Measurements from ENCODE around the gene LANCL2.

LANCL2 gene

GRCh38 chr7:55427342-55427741, 62.2 kb downstream of the LANCL2 start:
- no peak for DNase-seq (ENCODE audit: low read depth)
- TF ChIP-seq, protein P1, sequence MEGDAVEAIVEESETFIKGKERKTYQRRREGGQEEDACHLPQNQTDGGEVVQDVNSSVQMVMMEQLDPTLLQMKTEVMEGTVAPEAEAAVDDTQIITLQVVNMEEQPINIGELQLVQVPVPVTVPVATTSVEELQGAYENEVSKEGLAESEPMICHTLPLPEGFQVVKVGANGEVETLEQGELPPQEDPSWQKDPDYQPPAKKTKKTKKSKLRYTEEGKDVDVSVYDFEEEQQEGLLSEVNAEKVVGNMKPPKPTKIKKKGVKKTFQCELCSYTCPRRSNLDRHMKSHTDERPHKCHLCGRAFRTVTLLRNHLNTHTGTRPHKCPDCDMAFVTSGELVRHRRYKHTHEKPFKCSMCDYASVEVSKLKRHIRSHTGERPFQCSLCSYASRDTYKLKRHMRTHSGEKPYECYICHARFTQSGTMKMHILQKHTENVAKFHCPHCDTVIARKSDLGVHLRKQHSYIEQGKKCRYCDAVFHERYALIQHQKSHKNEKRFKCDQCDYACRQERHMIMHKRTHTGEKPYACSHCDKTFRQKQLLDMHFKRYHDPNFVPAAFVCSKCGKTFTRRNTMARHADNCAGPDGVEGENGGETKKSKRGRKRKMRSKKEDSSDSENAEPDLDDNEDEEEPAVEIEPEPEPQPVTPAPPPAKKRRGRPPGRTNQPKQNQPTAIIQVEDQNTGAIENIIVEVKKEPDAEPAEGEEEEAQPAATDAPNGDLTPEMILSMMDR (IDR thresholded peaks at IDR 0.05; ENCODE audit: control insufficient read depth, extremely low read depth, insufficient read depth) = no peak
- no peak overlapping the region for H3K4me3 ChIP-seq (ENCODE audit: low read depth, low read length)

DNA sequence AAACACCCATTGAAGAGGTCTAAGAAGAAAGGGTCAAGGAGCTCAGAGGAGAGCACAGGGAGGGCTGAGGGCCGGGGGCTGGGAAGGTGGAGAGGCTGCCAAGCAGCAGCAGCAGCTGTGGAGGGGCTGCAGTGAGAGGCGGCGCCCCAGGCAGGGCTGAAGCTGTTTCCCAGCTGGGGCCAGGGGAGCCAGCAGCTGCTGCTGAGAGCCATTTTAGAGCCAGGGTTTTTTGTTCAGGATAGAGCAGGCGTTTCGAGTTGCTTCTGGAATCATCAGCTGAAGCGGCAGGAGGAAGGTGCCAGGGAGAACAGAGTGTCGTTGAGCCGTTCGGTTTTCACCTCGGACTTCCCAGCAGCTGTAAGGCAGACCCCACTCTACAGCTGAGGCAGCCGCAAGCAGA, 62.7 kb downstream of the LANCL2 start:
- no peak overlapping the region for H3K4me3 ChIP-seq (ENCODE audit: low read depth, low read length)
- DNase-seq (ENCODE audit: low read depth) = no peak
- TF ChIP-seq, protein P1 (IDR thresholded peaks at IDR 0.05; ENCODE audit: control insufficient read depth, extremely low read depth, insufficient read depth) = no peak

DNA sequence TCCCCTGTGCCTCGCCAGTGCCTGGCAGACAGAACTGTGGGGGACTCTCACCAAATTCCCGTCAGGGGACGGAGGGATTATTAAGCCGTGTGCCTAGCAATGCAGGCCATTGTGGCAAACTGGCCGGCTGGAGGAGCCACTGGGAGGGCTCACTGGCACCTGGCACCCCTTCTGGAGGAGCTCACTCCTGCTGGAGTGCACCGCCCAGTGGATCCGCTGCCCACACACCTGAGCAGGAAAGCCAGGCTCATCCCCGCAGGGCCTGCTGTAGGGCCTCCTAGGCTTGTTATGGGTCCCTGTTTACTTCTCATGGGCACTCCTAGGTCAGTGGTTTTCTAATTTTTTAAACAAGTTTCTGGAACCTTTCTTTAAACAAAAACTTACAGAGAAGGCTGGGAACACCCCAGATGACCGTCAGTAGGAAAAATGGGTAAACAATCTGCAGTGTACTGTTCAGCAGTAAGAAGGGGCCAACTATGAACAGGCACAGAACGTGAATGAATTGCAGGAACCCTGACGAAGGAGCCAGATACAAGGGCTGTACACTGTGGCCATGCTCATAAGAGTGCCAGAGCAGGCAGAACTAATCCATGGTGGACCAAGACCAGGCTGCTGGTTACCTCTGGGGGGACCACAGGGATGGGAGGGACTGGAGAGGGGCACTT, 64.8 kb downstream of the LANCL2 start:
- TF ChIP-seq, protein P1 (IDR thresholded peaks at IDR 0.05; ENCODE audit: control insufficient read depth, extremely low read depth, insufficient read depth) = no peak
- no peak overlapping the region for H3K4me3 ChIP-seq (ENCODE audit: low read depth, low read length)
- no peak for DNase-seq (ENCODE audit: low read depth)

DNA sequence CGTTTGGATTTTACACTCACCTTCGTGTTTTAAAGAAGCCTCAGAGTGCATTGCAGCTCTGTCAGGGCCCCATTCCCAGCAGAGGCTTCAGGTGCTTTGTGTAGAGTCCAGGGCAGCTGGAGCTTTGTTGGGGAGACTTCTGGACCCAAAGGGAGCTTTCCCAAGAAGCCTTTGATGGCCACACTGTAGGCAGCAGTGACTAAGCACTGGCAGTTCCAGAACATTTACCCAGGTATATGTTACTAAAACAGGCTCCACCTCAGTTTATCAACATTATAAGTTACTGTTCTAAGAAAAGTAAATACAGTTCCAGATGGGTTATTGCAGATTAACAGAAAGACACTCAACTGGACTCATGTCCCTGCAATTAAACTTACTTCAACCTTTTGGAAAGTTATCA, 66.8 kb downstream of the LANCL2 start:
- TF ChIP-seq, protein P1 (IDR thresholded peaks at IDR 0.05; ENCODE audit: control insufficient read depth, extremely low read depth, insufficient read depth) = no peak
- peak; percentile 79 for DNase-seq (ENCODE audit: low read depth)
- H3K4me3 ChIP-seq (ENCODE audit: low read depth, low read length) = no peak overlapping the region

DNA sequence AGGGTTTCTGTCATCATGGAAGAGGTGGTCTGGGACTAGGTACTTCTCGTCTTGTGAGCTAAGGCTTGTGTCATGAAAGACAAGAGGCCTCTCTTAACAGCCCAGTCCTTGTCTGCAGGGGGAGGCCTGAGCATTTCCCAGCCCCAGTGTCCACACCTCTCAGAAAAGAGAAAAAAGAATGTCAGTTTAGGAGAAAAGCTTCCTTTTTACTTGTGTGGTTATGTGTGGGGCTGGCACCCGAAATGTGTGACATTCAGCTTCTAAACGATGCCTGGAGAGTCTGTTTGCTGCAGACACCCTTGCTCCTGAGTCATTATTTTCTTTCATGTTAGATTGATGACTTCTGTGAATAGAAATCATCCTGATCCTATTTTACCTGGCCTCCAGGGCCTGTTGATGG, 67.4 kb downstream of the LANCL2 start:
- DNase-seq (ENCODE audit: low read depth) = no peak
- TF ChIP-seq, protein P1 (IDR thresholded peaks at IDR 0.05; ENCODE audit: control insufficient read depth, extremely low read depth, insufficient read depth) = no peak
- H3K4me3 ChIP-seq (ENCODE audit: low read depth, low read length) = no peak overlapping the region

- TF ChIP-seq, protein P1 (IDR thresholded peaks at IDR 0.05; ENCODE audit: control insufficient read depth, extremely low read depth, insufficient read depth) = peak; percentile 83
- no peak overlapping the region for H3K4me3 ChIP-seq (ENCODE audit: low read depth, low read length)
- peak; percentile 70 for DNase-seq (ENCODE audit: low read depth)
Measured at GRCh38 chr7:55432939-55433784, 68.0 kb downstream of the LANCL2 start.
